ENCODE results near the gene BCL7B. TPM values are rescaled to one million over a fixed set of nuclear protein-coding genes. Genes with fewer than 3 reads are reported as not detected.
"Not testable (repeated sequence)": the region's sequence is repeated elsewhere in the genome, so short reads cannot be mapped to it uniquely, and the experiment has no call there.

The BCL7B gene
- total RNA-seq, 1 experiment from 2014 or later = 37.2 TPM

- no peak overlapping the region for H2AFZ ChIP-seq (ENCODE audit: low read length)
- H3K4me3 ChIP-seq (ENCODE audit: low read length) = no peak overlapping the region
- H3K9me2 ChIP-seq (replicated peaks; ENCODE audit: insufficient read depth, low read length) = no peaks in the 10 kb centered on the region
- H3K27ac ChIP-seq (ENCODE audit: low read length) = no peak overlapping the region
- H3K9ac ChIP-seq (ENCODE audit: low read length) = no peak overlapping the region
- H3K79me2 ChIP-seq (ENCODE audit: low read length) = no peaks in the 10 kb centered on the region
- peaks cover 9% of the 10 kb centered on the region for H3K36me3 ChIP-seq (ENCODE audit: insufficient read depth, low read length)
- H3K9me3 ChIP-seq (ENCODE audit: low read length) = no peaks in the 10 kb centered on the region
- H3K4me2 ChIP-seq (ENCODE audit: low read depth, low read length, poor library complexity, severe bottlenecking) = no peak overlapping the region
- DNase-seq = no peak
- no peaks in the 10 kb centered on the region for H4K20me1 ChIP-seq (ENCODE audit: insufficient read depth, low read depth, low read length)
- H3K27me3 ChIP-seq (ENCODE audit: low read length) = no peaks in the 10 kb centered on the region
- no peaks in the 10 kb centered on the region for H3K4me1 ChIP-seq (ENCODE audit: low read length)
These were observed 10.6 kb upstream of the BCL7B start for GRCh38 chr7:73567846-73568685.

GRCh38 chr7:73567140-73567539 lies 9.7 kb upstream of the BCL7B start:
- no peak for DNase-seq
- Histone ChIP-seq H3K27me3 (ENCODE audit: low read length) (no peaks in the 10 kb centered on the region), H3K27ac (ENCODE audit: low read length) (no peak overlapping the region), H3K9ac (ENCODE audit: low read length) (no peak overlapping the region), H3K9me3 (ENCODE audit: low read length) (no peaks in the 10 kb centered on the region), H3K4me3 (ENCODE audit: low read length) (no peak overlapping the region), H3K36me3 (ENCODE audit: insufficient read depth, low read length) (peaks cover 3% of the 10 kb centered on the region; the same call in 1 of the 2 replicates), H3K9me2 (replicated peaks; ENCODE audit: insufficient read depth, low read length) (no peaks in the 10 kb centered on the region), H4K20me1 (ENCODE audit: insufficient read depth, low read depth, low read length) (no peaks in the 10 kb centered on the region), H2AFZ (ENCODE audit: low read length) (no peak overlapping the region), H3K4me1 (ENCODE audit: low read length) (peaks cover 3% of the 10 kb centered on the region), H3K4me2 (ENCODE audit: low read depth, low read length, poor library complexity, severe bottlenecking) (no peak overlapping the region), H3K79me2 (ENCODE audit: low read length) (no peaks in the 10 kb centered on the region)

- H3K79me2 ChIP-seq (ENCODE audit: low read length); H3K27ac ChIP-seq (ENCODE audit: low read length); H3K36me3 ChIP-seq (ENCODE audit: insufficient read depth, low read length); H3K27me3 ChIP-seq (ENCODE audit: low read length); DNase-seq; H3K4me1 ChIP-seq (ENCODE audit: low read length); H3K4me2 ChIP-seq (ENCODE audit: low read depth, low read length, poor library complexity, severe bottlenecking); H3K9me3 ChIP-seq (ENCODE audit: low read length); H3K9me2 ChIP-seq (replicated peaks; ENCODE audit: insufficient read depth, low read length); H2AFZ ChIP-seq (ENCODE audit: low read length); H3K9ac ChIP-seq (ENCODE audit: low read length); H4K20me1 ChIP-seq (ENCODE audit: insufficient read depth, low read depth, low read length): not testable (repeated sequence)
- 0 out of 2 replicates have a peak overlapping the region, but pooled peaks have one; percentile 6 for H3K4me3 ChIP-seq (ENCODE audit: low read length)
These were observed 8.9 kb upstream of the BCL7B start for GRCh38 chr7:73566431-73566830.

- no peak for DNase-seq
- H3K4me2 ChIP-seq (ENCODE audit: low read depth, low read length, poor library complexity, severe bottlenecking) = no peak overlapping the region
- no peak overlapping the region for H3K27ac ChIP-seq (ENCODE audit: low read length)
- no peaks in the 10 kb centered on the region for H3K9me3 ChIP-seq (ENCODE audit: low read length)
- H2AFZ ChIP-seq (ENCODE audit: low read length) = no peak overlapping the region
- H3K4me1 ChIP-seq (ENCODE audit: low read length) = peaks cover 10% of the 10 kb centered on the region
- H3K36me3 ChIP-seq (ENCODE audit: insufficient read depth, low read length) = no peaks in the 10 kb centered on the region
- H4K20me1 ChIP-seq (ENCODE audit: insufficient read depth, low read depth, low read length) = no peaks in the 10 kb centered on the region
- no peaks in the 10 kb centered on the region for H3K27me3 ChIP-seq (ENCODE audit: low read length)
- H3K79me2 ChIP-seq (ENCODE audit: low read length) = no peaks in the 10 kb centered on the region
- H3K4me3 ChIP-seq (ENCODE audit: low read length) = 0 out of 2 replicates have a peak overlapping the region, but pooled peaks have one; percentile 6
- H3K9ac ChIP-seq (ENCODE audit: low read length) = no peak overlapping the region
- no peaks in the 10 kb centered on the region for H3K9me2 ChIP-seq (replicated peaks; ENCODE audit: insufficient read depth, low read length)
These were observed 8.3 kb upstream of the BCL7B start for GRCh38 chr7:73565675-73566340.

GRCh38 chr7:73560109-73560835 lies 2.8 kb upstream of the BCL7B start:
- Histone ChIP-seq H3K9me2 (replicated peaks; ENCODE audit: insufficient read depth, low read length) (no peaks in the 10 kb centered on the region), H3K27ac (ENCODE audit: low read length) (no peak overlapping the region), H3K4me1 (ENCODE audit: low read length) (peaks cover 35% of the 10 kb centered on the region), H3K4me2 (ENCODE audit: low read depth, low read length, poor library complexity, severe bottlenecking) (no peak overlapping the region), H3K36me3 (ENCODE audit: insufficient read depth, low read length) (peaks cover 5% of the 10 kb centered on the region; the same call in 1 of the 2 replicates), H3K4me3 (ENCODE audit: low read length) (no peak overlapping the region), H3K9ac (ENCODE audit: low read length) (peak overlapping the region; percentile 36), H2AFZ (ENCODE audit: low read length) (no peak overlapping the region), H4K20me1 (ENCODE audit: insufficient read depth, low read depth, low read length) (peaks cover 15% of the 10 kb centered on the region), H3K9me3 (ENCODE audit: low read length) (no peaks in the 10 kb centered on the region), H3K79me2 (ENCODE audit: low read length) (peaks cover 17% of the 10 kb centered on the region), H3K27me3 (ENCODE audit: low read length) (no peaks in the 10 kb centered on the region)
- DNase-seq = no peak

- Histone ChIP-seq H3K27me3 (ENCODE audit: low read length) (no peaks in the 10 kb centered on the region), H3K9ac (ENCODE audit: low read length) (peak overlapping the region; percentile 100), H3K9me2 (replicated peaks; ENCODE audit: insufficient read depth, low read length) (no peaks in the 10 kb centered on the region), H4K20me1 (ENCODE audit: insufficient read depth, low read depth, low read length) (peaks cover 18% of the 10 kb centered on the region), H3K27ac (ENCODE audit: low read length) (peak overlapping the region; percentile 83), H2AFZ (ENCODE audit: low read length) (no peak overlapping the region), H3K9me3 (ENCODE audit: low read length) (no peaks in the 10 kb centered on the region), H3K4me1 (ENCODE audit: low read length) (peaks cover 35% of the 10 kb centered on the region), H3K79me2 (ENCODE audit: low read length) (peaks cover 48% of the 10 kb centered on the region), H3K4me2 (ENCODE audit: low read depth, low read length, poor library complexity, severe bottlenecking) (peak overlapping the region; percentile 82), H3K4me3 (ENCODE audit: low read length) (peak overlapping the region; percentile 85), H3K36me3 (ENCODE audit: insufficient read depth, low read length) (peaks cover 18% of the 10 kb centered on the region; the same call in 1 of the 2 replicates)
- peak; percentile 96 for DNase-seq
These were observed 438 bp downstream of the BCL7B start for GRCh38 chr7:73557108-73557396.

GRCh38 chr7:73556208-73557107 lies 1.0 kb downstream of the BCL7B start:
- peaks cover 20% of the 10 kb centered on the region; the same call in 1 of the 2 replicates for H3K36me3 ChIP-seq (ENCODE audit: insufficient read depth, low read length)
- H3K9me3 ChIP-seq (ENCODE audit: low read length) = no peaks in the 10 kb centered on the region
- H3K9ac ChIP-seq (ENCODE audit: low read length) = peak overlapping the region; percentile 100
- no peak for DNase-seq
- H4K20me1 ChIP-seq (ENCODE audit: insufficient read depth, low read depth, low read length) = peaks cover 18% of the 10 kb centered on the region
- no peaks in the 10 kb centered on the region for H3K27me3 ChIP-seq (ENCODE audit: low read length)
- H3K27ac ChIP-seq (ENCODE audit: low read length) = no peak overlapping the region
- H3K4me1 ChIP-seq (ENCODE audit: low read length) = peaks cover 29% of the 10 kb centered on the region
- no peaks in the 10 kb centered on the region for H3K9me2 ChIP-seq (replicated peaks; ENCODE audit: insufficient read depth, low read length)
- peaks cover 49% of the 10 kb centered on the region for H3K79me2 ChIP-seq (ENCODE audit: low read length)
- H2AFZ ChIP-seq (ENCODE audit: low read length) = no peak overlapping the region
- H3K4me3 ChIP-seq (ENCODE audit: low read length) = peak overlapping the region; percentile 85
- peak overlapping the region; percentile 82 for H3K4me2 ChIP-seq (ENCODE audit: low read depth, low read length, poor library complexity, severe bottlenecking)
